HG02870 (cell line): ENCODE data around the gene AXIN1.

Experiments used
- ATAC-seq: cut with Tn5 transposase; IDR thresholded peaks from one replicate; pipeline ENCODE4 v1.9.1; 2021; ENCODE audit warnings: mild to moderate bottlenecking, moderate library complexity; ENCODE audit not compliant: unreplicated experiment

AXIN1 gene

GRCh38 chr16:284204-285120 lies 68.1 kb downstream of the AXIN1 start:
- ATAC-seq: no peak

- no peak for ATAC-seq
Observed at GRCh38 chr16:283033-283805, 69.3 kb downstream of the AXIN1 start, which contains the start of gene PDIA2. PDIA2 (plus strand) TSS chr16:283164; CDS start chr16:283170, 6 bp downstream.

- no peak for ATAC-seq
Observed at GRCh38 chr16:282491-282890, 70.0 kb downstream of the AXIN1 start.

GRCh38 chr16:281660-282255 lies 70.8 kb downstream of the AXIN1 start:
- no peak for ATAC-seq

- no peak for ATAC-seq
Observed at GRCh38 chr16:280991-281659, 71.4 kb downstream of the AXIN1 start.

- no peak for ATAC-seq
Observed at GRCh38 chr16:280552-280951, 72.0 kb downstream of the AXIN1 start, which contains the start of gene ARHGDIG. ARHGDIG (plus strand) TSS chr16:280591; CDS start chr16:280681, 90 bp downstream.

GRCh38 chr16:280005-280460 lies 72.5 kb downstream of the AXIN1 start:
- ATAC-seq: no peak

GRCh38 chr16:279531-279930 lies 73.0 kb downstream of the AXIN1 start:
- ATAC-seq: no peak

- ATAC-seq: no peak
Observed at GRCh38 chr16:278863-279366, 73.6 kb downstream of the AXIN1 start.

- no peak for ATAC-seq
Observed at GRCh38 chr16:276426-277077, 76.0 kb downstream of the AXIN1 start.

- ATAC-seq: no peak
Observed at GRCh38 chr16:275786-276232, 76.7 kb downstream of the AXIN1 start, which contains the start of gene RGS11. RGS11 (minus strand) TSS chr16:275944; CDS start chr16:275911, 33 bp downstream.

GRCh38 chr16:275041-275641 lies 77.4 kb downstream of the AXIN1 start:
- no peak for ATAC-seq

GRCh38 chr16:273547-274421 lies 78.7 kb downstream of the AXIN1 start:
- ATAC-seq: no peak

GRCh38 chr16:272633-273546 lies 79.6 kb downstream of the AXIN1 start:
- no peak for ATAC-seq

- ATAC-seq: no peak
Observed at GRCh38 chr16:270381-271255, 81.9 kb downstream of the AXIN1 start.

- no peak for ATAC-seq
Observed at GRCh38 chr16:269061-269796, 83.3 kb downstream of the AXIN1 start.
